Stimulated activated naive B cell treated with anti-CD40 and anti-IgM and Interleukin-4, amounts not matched to agents 10 μg/mL and 1 μg/mL and 100 μg/mL, for 72 hours (primary cell): ENCODE measurements around the gene CKAP2L.
"Not testable (repeated sequence)": the region's sequence is repeated elsewhere in the genome, so short reads cannot be mapped to it uniquely, and the experiment has no call there.

Experiments
- ATAC-seq, 2 donors: fragments of 150-1000 bp; cut with Tn5 transposase; replicated peaks; 2 replicates each; pipeline ENCODE4 v1.10.0; 2021; ENCODE audit warnings: moderate library complexity in 1 of 2
- DNase-seq: peaks from one replicate; pipeline ENCODE4 v3.0.0; 2021
- H3K27ac Mint-ChIP-seq: one replicate; pipeline ENCODE4 v1.8.0; 2022; ENCODE audit warnings: mild to moderate bottlenecking, mixed read lengths
- H3K27me3 Mint-ChIP-seq, 2 donors: one replicate each; pipeline ENCODE4 v1.8.0; 2022; ENCODE audit warnings: mixed read lengths in 2 of 2
- H3K36me3 Mint-ChIP-seq, 2 donors: one replicate each; pipeline ENCODE4 v1.8.0; 2022; ENCODE audit warnings: mixed read lengths in 2 of 2, mild to moderate bottlenecking in 1 of 2
- H3K4me1 Mint-ChIP-seq, 2 donors: one replicate each; pipeline ENCODE4 v1.8.0; 2022; ENCODE audit warnings: mixed read lengths in 2 of 2, mild to moderate bottlenecking in 1 of 2
- H3K4me3 Mint-ChIP-seq, 2 donors: one replicate each; pipeline ENCODE4 v1.8.0; 2022; ENCODE audit warnings: mild to moderate bottlenecking in 2 of 2, mixed read lengths in 2 of 2, moderate library complexity in 1 of 2
- H3K9me3 Mint-ChIP-seq, 2 donors: one replicate each; pipeline ENCODE4 v1.8.0; 2022; ENCODE audit warnings: mixed read lengths in 2 of 2, mild to moderate bottlenecking in 1 of 2

CKAP2L gene

GRCh38 chr2:112721819-112722522, 42.4 kb downstream of the CKAP2L start:
- Mint-ChIP-seq H3K9me3 (peaks cover 0 to 2% of the 10 kb centered on the region in 2 donors), H3K4me3 (no peak overlapping the region), H3K36me3 (no peaks in the 10 kb centered on the region), H3K27ac (peak overlapping the region; percentile 20), H3K4me1 (peaks cover 29 to 42% of the 10 kb centered on the region in 2 donors), H3K27me3 (peaks cover 0 to 1% of the 10 kb centered on the region in 2 donors)
- DNase-seq: no peak
- ATAC-seq: no peak

DNA sequence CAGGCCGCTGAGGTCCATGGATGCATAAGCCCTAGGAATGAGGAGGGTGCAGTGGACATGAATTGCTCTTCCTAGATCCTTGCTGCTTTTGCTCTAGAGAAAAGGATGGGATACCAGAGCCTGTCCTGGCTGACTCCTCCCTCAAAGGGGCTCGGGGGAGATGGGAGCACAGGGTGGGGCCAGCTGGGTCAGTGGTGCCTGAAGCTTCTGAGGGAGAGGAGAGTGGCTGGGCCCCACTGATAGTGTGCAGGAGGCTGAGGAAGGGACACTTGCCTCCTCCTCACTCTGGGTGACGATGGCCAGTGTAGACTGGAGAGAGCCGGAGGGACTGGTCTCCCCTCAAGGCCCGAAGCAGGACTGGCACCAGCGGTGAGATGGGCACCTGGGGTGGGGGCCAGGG, 43.6 kb downstream of the CKAP2L start, which contains the start of gene NT5DC4:
TSS of gene NT5DC4 (plus strand) at position 236 of the 400 bp plus-strand sequence. CDS start at position 296, 60 bp downstream.
- H3K4me1 Mint-ChIP-seq: peaks cover 17 to 30% of the 10 kb centered on the region in 2 donors
- H3K27me3 Mint-ChIP-seq: no peaks in the 10 kb centered on the region
- peaks cover 0 to 2% of the 10 kb centered on the region in 2 donors for H3K9me3 Mint-ChIP-seq
- peak within 1 kb of the TSS; percentile 52 for H3K27ac Mint-ChIP-seq
- H3K36me3 Mint-ChIP-seq: no peaks in the 10 kb centered on the region
- DNase-seq (no peak), ATAC-seq (no peak)
- H3K4me3 Mint-ChIP-seq: no peak within 1 kb of the TSS

DNA sequence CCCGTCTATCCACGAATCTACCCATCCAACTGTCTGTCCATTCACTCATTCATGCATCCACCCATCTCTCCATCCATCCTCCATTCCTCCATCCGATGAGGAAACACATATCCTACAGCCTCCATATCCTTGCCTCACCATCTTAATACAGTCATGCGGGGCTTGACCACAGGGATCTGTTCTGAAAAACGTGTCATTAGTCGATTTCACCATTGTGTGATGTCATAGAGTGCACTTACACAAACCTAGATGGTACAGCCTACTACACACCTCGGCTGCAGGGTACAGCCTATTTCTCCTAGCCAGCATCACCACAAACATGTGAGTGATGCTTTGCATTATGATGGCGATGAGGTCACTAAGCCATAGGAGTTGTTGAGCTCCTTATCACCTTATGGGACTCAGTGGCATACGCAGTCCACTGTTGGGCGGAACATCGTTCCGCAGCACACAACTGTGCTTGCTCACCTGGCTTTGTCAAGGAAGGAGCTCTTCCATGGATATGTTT, 45.5 kb downstream of the CKAP2L start:
- ATAC-seq: peak in 1 of 2 donors; percentile 33
- DNase-seq: no peak
- peaks cover 0 to 2% of the 10 kb centered on the region in 2 donors for H3K9me3 Mint-ChIP-seq
- peaks cover 9 to 22% of the 10 kb centered on the region in 2 donors for H3K4me1 Mint-ChIP-seq
- H3K4me3 Mint-ChIP-seq: no peak overlapping the region
- H3K36me3 Mint-ChIP-seq: no peaks in the 10 kb centered on the region
- H3K27me3 Mint-ChIP-seq: no peaks in the 10 kb centered on the region
- H3K27ac Mint-ChIP-seq: no peak overlapping the region

DNA sequence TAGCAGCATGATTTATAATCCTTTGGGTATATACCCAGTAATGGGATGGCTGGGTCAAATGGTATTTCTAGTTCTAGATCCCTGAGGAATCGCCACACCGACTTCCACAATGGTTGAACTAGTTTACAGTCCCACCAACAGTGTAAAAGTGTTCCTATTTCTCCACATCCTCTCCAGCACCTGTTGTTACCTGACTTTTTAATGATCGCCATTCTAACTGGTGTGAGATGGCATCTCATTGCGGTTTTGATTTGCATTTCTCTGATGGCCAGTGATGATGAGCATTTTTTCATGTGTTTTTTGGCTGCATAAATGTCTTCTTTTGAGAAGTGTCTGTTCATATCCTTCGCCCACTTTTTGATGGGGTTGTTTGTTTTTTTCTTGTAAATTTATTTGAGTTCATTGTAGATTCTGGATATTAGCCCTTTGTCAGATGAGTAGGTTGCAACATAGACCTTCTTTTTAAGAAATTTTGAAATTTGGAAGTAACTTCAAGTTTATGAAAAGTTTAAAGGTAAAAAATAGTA, 47.5 kb downstream of the CKAP2L start:
- not testable (repeated sequence) for H3K36me3 Mint-ChIP-seq, DNase-seq, H3K4me3 Mint-ChIP-seq, ATAC-seq, H3K27me3 Mint-ChIP-seq, H3K9me3 Mint-ChIP-seq, H3K27ac Mint-ChIP-seq
- peaks cover 25 to 40% of the 10 kb centered on the region in 2 donors for H3K4me1 Mint-ChIP-seq

- not testable (repeated sequence) for H3K27me3 Mint-ChIP-seq, H3K4me3 Mint-ChIP-seq
- H3K4me1 Mint-ChIP-seq: peaks cover 28 to 44% of the 10 kb centered on the region in 2 donors
Measured at GRCh38 chr2:112716094-112716493, 48.3 kb downstream of the CKAP2L start.

GRCh38 chr2:112714836-112715631, 49.4 kb downstream of the CKAP2L start:
- ATAC-seq (no peak), DNase-seq (no peak)
- H3K27me3 Mint-ChIP-seq: no peaks in the 10 kb centered on the region
- H3K4me3 Mint-ChIP-seq: no peak overlapping the region
- peaks cover 0 to 2% of the 10 kb centered on the region in 2 donors for H3K9me3 Mint-ChIP-seq
- H3K27ac Mint-ChIP-seq: peak overlapping the region; percentile 11
- H3K4me1 Mint-ChIP-seq: peaks cover 29 to 46% of the 10 kb centered on the region in 2 donors
- H3K36me3 Mint-ChIP-seq: no peaks in the 10 kb centered on the region

More at GRCh38 chr2:112716094-112716493, 48.3 kb downstream of the CKAP2L start:
- ATAC-seq, H3K27ac Mint-ChIP-seq, DNase-seq, H3K9me3 Mint-ChIP-seq, H3K36me3 Mint-ChIP-seq: not testable (repeated sequence)

- no peaks in the 10 kb centered on the region for H3K27me3 Mint-ChIP-seq
- peaks cover 0 to 2% of the 10 kb centered on the region in 2 donors for H3K9me3 Mint-ChIP-seq
- H3K4me3 Mint-ChIP-seq: no peak overlapping the region
- peaks cover 33 to 53% of the 10 kb centered on the region in 2 donors for H3K4me1 Mint-ChIP-seq
- DNase-seq (no peak), ATAC-seq (no peak)
- H3K27ac Mint-ChIP-seq: no peak overlapping the region
- H3K36me3 Mint-ChIP-seq: no peaks in the 10 kb centered on the region
Measured at GRCh38 chr2:112714331-112714730, 50.1 kb downstream of the CKAP2L start.

DNA sequence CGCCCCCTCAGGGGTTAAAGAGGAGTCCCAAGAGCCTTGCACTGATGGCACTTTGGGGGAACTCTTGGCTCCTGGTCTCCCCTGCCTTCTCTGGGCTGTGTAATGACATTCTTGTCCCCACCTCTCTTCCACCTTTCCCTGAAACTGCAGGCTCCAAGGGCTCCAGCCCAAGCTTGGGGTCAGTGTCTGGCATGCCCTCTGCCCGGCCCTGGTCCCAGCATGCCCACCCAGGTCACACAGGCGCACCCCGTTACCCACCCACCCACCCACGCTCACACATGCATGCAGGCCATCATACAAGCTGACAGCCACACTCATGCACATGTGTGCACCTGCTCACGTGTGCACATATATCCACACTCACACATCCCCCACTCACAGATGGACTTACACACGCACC, 50.5 kb downstream of the CKAP2L start:
- Mint-ChIP-seq H3K36me3 (no peaks in the 10 kb centered on the region), H3K27ac (no peak overlapping the region), H3K9me3 (peaks cover 0 to 2% of the 10 kb centered on the region in 2 donors), H3K4me3 (no peak overlapping the region), H3K4me1 (peaks cover 33 to 57% of the 10 kb centered on the region in 2 donors), H3K27me3 (no peaks in the 10 kb centered on the region)
- ATAC-seq (no peak), DNase-seq (no peak)

DNA sequence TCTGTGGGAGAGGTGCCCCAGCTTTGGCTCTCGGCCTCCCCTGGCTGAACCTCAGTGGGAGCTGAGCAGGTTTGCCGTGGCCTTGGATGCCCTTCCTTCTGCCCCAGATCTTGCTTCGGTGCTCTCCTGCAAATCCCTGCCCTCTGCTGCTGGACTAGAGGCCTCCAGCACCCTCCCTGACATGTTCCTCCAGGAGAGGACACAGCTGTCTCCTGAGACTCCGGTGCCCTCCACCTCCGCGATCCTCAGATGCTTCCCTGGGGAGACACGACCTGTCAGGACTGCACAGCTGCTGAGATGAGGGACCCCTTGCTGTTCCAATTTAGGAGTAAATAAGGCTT, 50.9 kb downstream of the CKAP2L start:
- H3K36me3 Mint-ChIP-seq: no peaks in the 10 kb centered on the region
- peaks cover 0 to 2% of the 10 kb centered on the region in 2 donors for H3K9me3 Mint-ChIP-seq
- H3K4me3 Mint-ChIP-seq: no peak overlapping the region
- H3K27me3 Mint-ChIP-seq: no peaks in the 10 kb centered on the region
- H3K27ac Mint-ChIP-seq: peak overlapping the region; percentile 32
- peaks cover 33 to 60% of the 10 kb centered on the region in 2 donors for H3K4me1 Mint-ChIP-seq
- ATAC-seq (no peak), DNase-seq (no peak)

DNA sequence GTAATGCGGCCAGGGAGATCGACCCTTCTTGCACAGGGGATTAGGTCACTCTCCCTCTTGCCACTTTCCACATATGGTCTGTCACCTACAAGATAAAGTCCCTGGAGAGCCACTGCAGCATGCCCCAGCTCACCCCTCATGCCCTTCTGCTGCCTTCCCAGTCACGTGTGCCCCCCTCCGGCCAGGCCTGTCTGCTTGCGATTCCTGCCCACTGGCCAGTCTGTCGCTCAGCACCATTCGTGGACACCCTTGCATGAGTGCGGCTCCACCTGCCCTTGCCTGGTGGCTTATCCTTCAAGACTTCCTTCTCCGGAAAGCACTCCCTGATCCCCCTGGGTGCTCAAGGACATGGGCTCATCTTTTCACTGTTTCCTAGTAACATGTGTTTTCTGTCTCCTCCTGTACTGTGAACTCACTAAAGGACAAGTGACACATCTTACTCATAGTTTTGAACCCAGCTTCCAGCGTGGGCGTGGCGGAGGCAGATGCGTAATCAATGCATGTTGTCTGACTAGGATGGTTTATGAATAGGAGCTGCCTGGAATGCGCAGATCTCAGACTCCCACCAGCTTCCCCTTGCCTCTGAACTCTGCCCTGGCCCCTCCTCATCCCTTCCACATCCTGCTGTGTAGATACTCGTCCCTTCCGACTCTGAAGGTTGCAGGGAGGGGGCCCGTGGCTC, 51.4 kb downstream of the CKAP2L start:
- no peaks in the 10 kb centered on the region for H3K27me3 Mint-ChIP-seq
- H3K27ac Mint-ChIP-seq: peak overlapping the region; percentile 44
- DNase-seq: no peak
- no peak for ATAC-seq
- peak overlapping the region in 1 of 2 donors; percentile 8 for H3K4me3 Mint-ChIP-seq
- peaks cover 34 to 65% of the 10 kb centered on the region in 2 donors for H3K4me1 Mint-ChIP-seq
- H3K36me3 Mint-ChIP-seq: no peaks in the 10 kb centered on the region
- H3K9me3 Mint-ChIP-seq: peaks cover 0 to 2% of the 10 kb centered on the region in 2 donors

DNA sequence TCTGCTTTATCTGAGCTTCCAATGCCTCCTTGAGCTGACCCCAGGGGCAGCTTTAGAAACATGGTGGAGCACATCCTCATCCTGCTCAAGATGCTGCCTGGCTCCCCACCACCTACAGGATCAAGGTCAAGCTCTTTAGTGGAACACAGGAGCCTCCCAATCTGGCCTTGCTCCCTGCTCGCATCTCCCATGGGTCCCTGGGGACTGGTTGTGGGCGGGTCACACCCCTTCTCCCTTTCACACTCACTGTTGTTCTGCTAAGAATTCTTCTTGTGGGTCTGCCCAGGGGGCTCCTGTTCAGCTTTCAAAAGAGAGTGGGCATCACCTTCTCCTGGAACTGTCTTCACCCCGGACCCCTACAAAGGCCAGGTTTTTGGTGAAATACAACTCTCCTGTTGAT, 51.9 kb downstream of the CKAP2L start:
- H3K4me3 Mint-ChIP-seq: peak overlapping the region in 1 of 2 donors; percentile 8
- peaks cover 0 to 2% of the 10 kb centered on the region in 2 donors for H3K9me3 Mint-ChIP-seq
- H3K36me3 Mint-ChIP-seq: no peaks in the 10 kb centered on the region
- H3K4me1 Mint-ChIP-seq: peaks cover 39 to 70% of the 10 kb centered on the region in 2 donors
- no peaks in the 10 kb centered on the region for H3K27me3 Mint-ChIP-seq
- DNase-seq: no peak
- H3K27ac Mint-ChIP-seq: peak overlapping the region; percentile 44
- ATAC-seq: no peak

DNA sequence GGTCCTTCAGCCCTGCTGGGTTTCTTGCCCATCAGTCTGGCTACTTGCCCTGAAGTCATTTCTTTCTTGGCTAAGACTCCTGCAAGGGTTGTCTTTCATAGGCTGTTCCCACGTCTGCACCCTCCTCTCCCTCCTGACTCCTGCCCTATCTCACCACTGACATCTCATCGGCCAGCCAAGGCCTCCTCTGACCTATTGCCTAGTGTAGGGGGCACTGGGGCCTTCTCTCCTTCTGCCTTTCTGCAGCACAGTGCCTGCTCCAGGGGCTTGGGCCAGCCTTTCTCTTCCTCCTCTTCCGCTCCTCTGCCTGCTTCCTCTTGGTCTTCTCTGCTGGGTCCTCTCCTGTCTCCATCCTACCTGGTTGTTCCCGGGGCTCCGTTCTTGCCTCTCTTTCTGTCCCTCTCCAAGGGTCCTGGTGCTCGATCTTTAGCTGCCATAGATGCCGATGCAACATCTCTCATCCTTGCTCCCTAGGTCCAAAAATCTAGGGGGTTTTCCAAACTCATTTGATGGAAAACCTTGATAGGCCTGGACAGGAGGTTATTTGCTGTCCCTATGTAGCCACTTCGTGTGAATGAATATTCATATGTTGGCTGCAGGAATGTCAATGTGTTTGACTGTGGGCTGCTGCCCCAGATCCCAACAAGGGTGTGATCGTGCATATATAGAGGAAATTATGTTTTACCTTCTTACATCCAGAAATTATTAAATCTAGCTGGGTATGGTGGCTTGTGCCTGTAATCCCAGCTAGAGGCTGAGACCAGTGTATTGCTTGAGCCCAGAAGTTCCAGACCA, 53.3 kb downstream of the CKAP2L start:
- Mint-ChIP-seq H3K27ac (peak overlapping the region; percentile 77), H3K36me3 (no peaks in the 10 kb centered on the region), H3K27me3 (no peaks in the 10 kb centered on the region), H3K4me3 (peak overlapping the region in 1 of 2 donors; percentile 11), H3K9me3 (no peaks in the 10 kb centered on the region), H3K4me1 (peaks cover 44 to 84% of the 10 kb centered on the region in 2 donors)
- ATAC-seq (no peak), DNase-seq (no peak)

- Mint-ChIP-seq H3K36me3 (no peaks in the 10 kb centered on the region), H3K27me3 (no peaks in the 10 kb centered on the region), H3K4me1 (peaks cover 57 to 95% of the 10 kb centered on the region in 2 donors), H3K4me3 (no peak overlapping the region), H3K9me3 (peaks cover 0 to under 1% of the 10 kb centered on the region in 2 donors), H3K27ac (peak overlapping the region; percentile 83)
- no peak for ATAC-seq
- no peak for DNase-seq
Measured at GRCh38 chr2:112709703-112710102, 54.7 kb downstream of the CKAP2L start.
